ENCODE results near the gene MPP4.

DNA sequence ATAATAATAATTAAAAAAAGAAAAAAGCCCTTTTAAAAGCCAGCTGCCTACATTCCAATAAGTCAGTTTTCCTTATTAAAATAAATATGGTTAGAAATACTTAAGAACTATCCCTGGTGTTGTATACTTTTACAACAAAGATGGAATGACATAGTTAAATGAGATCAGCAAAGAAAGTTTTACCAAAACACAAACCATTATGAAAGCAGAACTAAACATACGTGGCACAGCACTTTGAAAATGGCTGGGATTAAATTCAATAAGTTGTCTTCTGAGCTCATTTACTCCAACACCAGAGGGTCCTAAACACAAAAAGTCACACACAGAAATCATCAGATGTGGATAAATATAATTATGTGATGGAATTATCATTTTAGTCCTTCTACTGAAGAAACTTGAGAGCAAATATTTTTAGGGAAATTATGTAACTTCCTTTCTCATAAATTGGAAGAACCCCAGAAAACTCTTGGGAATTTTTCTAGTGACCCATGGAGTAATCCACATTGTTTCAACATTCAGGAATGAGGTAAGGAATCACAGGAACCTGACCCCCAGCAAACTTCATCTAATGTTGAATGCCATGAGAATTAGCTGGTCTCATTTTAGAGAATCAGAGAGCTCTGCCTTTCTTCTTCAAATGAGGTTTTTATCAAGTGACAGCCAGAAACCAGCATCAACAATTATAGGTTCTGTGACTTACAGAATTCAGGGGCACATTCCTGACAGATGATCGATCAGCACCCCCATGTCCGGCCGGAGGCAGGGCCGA, 43.6 kb downstream of the MPP4 start:
- TF ChIP-seq, protein P1, sequence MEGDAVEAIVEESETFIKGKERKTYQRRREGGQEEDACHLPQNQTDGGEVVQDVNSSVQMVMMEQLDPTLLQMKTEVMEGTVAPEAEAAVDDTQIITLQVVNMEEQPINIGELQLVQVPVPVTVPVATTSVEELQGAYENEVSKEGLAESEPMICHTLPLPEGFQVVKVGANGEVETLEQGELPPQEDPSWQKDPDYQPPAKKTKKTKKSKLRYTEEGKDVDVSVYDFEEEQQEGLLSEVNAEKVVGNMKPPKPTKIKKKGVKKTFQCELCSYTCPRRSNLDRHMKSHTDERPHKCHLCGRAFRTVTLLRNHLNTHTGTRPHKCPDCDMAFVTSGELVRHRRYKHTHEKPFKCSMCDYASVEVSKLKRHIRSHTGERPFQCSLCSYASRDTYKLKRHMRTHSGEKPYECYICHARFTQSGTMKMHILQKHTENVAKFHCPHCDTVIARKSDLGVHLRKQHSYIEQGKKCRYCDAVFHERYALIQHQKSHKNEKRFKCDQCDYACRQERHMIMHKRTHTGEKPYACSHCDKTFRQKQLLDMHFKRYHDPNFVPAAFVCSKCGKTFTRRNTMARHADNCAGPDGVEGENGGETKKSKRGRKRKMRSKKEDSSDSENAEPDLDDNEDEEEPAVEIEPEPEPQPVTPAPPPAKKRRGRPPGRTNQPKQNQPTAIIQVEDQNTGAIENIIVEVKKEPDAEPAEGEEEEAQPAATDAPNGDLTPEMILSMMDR (IDR thresholded peaks at IDR 0.05; ENCODE audit: insufficient read depth, low read length, poor library complexity, severe bottlenecking) = no peak
- TF ChIP-seq EZH2phosphoT487 (conservative IDR thresholded peaks at IDR 0.05; ENCODE audit: low read length) = no peak
